ENCODE data around the gene JADE2. TPM values are rescaled to one million over a fixed set of nuclear protein-coding genes. Genes with fewer than 3 reads are reported as not detected.

Gene JADE2
- total and polyA plus RNA-seq, 2 of the 8 experiments (the other 6 are each of a cell fraction or from before 2014, with no cell fraction given), result 19.2 to 55.8 TPM

- no peak for TF ChIP-seq CHD7 (IDR thresholded peaks at IDR 0.05; ENCODE audit: insufficient replicate concordance, low read length)
- TF ChIP-seq SIX5 (IDR thresholded peaks at IDR 0.05; ENCODE audit: low read depth, low read length), result no peak
- no peak for TF ChIP-seq YY1 (IDR thresholded peaks at IDR 0.05; ENCODE audit: low read depth, low read length)
- no peak for TF ChIP-seq BCL11A (IDR thresholded peaks at IDR 0.05; ENCODE audit: low read depth in 2 of 2, low read length in 2 of 2)
- TF ChIP-seq CREB1 (IDR thresholded peaks at IDR 0.05), result no peak
- no peak for TF ChIP-seq CBX5 (IDR thresholded peaks at IDR 0.05; ENCODE audit: low read depth, low read length)
- no peak for TF ChIP-seq NRF1 (IDR thresholded peaks at IDR 0.05; ENCODE audit: low read depth, low read length)
- no peak for TF ChIP-seq POLR2A (IDR thresholded peaks at IDR 0.05; ENCODE audit: control extremely low read depth in 1 of 2, low read depth in 2 of 2, low read length in 2 of 2)
- TF ChIP-seq SUZ12 (IDR thresholded peaks at IDR 0.05; ENCODE audit: low read length), result no peak
- no peak for TF ChIP-seq BACH1 (IDR thresholded peaks at IDR 0.05; ENCODE audit: low read length)
- no peak for TF ChIP-seq SAP30 (IDR thresholded peaks at IDR 0.05; ENCODE audit: insufficient read depth, insufficient replicate concordance, low read length)
- TF ChIP-seq KDM1A (IDR thresholded peaks at IDR 0.05; ENCODE audit: borderline replicate concordance, low read length), result no peak
These were observed 38.5 kb downstream of the JADE2 start (continued) for GRCh38 chr5:134563962-134564361.

All from H1 (cell line).